IPS-18a (cell line): ENCODE results near the gene CALCOCO1.

Experiments used
- H3K27ac ChIP-seq: one replicate; pipeline ENCODE4 v1.5.1; 2013; ENCODE audit warnings: low read length
- H3K27me3 ChIP-seq: one replicate; pipeline ENCODE4 v1.6.1; 2013; ENCODE audit warnings: mild to moderate bottlenecking, low read length; ENCODE audit not compliant: control insufficient read depth, insufficient read depth
- H3K36me3 ChIP-seq: one replicate; pipeline ENCODE4 v1.6.1; 2013; ENCODE audit warnings: low read depth, low read length; ENCODE audit not compliant: control insufficient read depth
- H3K4me1 ChIP-seq: one replicate; pipeline ENCODE4 v1.6.1; 2013; ENCODE audit warnings: low read depth, low read length; ENCODE audit not compliant: control insufficient read depth
- H3K4me3 ChIP-seq: one replicate; pipeline ENCODE4 v1.5.1; 2013; ENCODE audit warnings: low read length
- H3K9ac ChIP-seq: one replicate; pipeline ENCODE4 v1.6.1; 2013; ENCODE audit warnings: mild to moderate bottlenecking, low read length, moderate library complexity
- H3K9me3 ChIP-seq: one replicate; pipeline ENCODE4 v1.6.1; 2013; ENCODE audit warnings: low read depth, low read length; ENCODE audit not compliant: control insufficient read depth

The CALCOCO1 gene

GRCh38 chr12:53758730-53759103 lies 31.5 kb upstream of the CALCOCO1 start:
- Histone ChIP-seq H3K36me3 (no peaks in the 10 kb centered on the region), H3K27me3 (peaks cover 55% of the 10 kb centered on the region), H3K9ac (no peak overlapping the region), H3K27ac (no peak overlapping the region), H3K4me3 (no peak overlapping the region), H3K4me1 (peaks cover 23% of the 10 kb centered on the region), H3K9me3 (no peaks in the 10 kb centered on the region)

DNA sequence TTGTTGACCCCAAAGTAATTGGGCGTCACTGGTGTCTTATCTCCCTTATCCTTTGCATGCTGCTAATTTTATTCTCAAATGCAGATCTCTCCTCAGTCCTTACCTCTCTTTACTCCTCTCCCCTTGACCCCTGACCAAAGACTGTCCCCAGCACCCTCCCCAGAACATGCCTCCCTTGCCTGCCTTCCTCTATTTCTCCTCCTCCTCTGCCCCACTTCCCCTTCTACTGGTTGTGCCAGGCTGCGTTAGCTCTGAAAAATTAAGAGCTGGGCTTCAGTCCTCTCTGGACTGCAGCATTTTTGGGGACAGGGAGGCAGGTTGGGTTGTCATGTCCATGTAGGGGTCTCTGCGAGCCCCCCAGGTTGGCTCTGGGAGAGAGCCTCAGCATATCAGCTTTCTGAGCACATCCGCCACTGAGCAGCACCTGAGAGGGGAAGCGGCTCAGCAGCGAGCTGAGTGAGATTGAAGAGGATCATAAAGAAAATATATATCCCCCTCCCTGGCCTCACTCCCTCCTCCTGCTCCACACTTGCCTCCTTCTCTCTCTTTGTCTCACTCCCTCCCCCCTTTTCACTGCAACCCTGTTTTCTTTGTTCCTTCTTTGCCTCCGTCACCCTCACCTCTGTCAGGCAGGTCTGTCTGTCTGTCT lies 31.0 kb upstream of the CALCOCO1 start:
- Histone ChIP-seq H3K27me3 (peaks cover 55% of the 10 kb centered on the region), H3K27ac (no peak overlapping the region), H3K9me3 (no peaks in the 10 kb centered on the region), H3K4me1 (peaks cover 23% of the 10 kb centered on the region), H3K36me3 (no peaks in the 10 kb centered on the region), H3K9ac (no peak overlapping the region), H3K4me3 (no peak overlapping the region)

DNA sequence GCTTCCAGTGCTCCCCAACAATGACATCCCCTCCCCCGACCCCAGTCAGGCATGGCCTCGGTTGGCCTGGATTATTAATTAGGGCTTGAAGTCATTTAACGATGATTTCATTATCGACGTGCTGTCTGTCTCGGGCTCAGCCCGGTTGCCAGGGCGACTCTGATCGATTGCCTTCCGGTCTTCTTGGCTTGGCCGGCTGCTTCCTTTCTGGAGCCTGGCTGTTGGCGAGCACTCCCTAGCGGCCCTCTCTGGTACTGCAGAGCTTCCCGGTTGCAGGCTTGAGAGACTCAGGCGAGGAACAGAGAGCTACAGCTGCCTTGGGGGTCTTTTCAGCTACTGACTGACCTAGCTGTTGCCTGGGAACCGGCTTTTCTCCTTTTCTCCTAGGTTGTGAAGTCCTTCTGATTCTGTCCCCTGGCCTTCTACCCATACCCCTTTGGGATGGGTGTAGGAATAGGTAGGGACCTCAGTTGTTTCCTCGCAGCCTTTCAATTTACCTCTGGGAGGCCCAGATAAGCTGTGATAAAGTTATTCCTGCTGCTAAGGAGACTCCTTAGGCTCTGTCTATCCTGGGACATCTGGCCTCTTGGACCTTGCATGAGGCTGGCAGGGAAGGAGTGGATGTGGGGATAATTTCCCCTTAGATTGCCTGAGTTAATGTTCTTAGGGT lies 30.0 kb upstream of the CALCOCO1 start:
- Histone ChIP-seq H3K9me3 (no peaks in the 10 kb centered on the region), H3K36me3 (no peaks in the 10 kb centered on the region), H3K4me3 (peak overlapping the region; percentile 60), H3K4me1 (peaks cover 24% of the 10 kb centered on the region), H3K27ac (peak overlapping the region; percentile 42), H3K27me3 (peaks cover 62% of the 10 kb centered on the region), H3K9ac (peak overlapping the region; percentile 40)

GRCh38 chr12:53756300-53757100 lies 29.2 kb upstream of the CALCOCO1 start:
- H3K9me3 ChIP-seq, result no peaks in the 10 kb centered on the region
- H3K4me3 ChIP-seq, result peak overlapping the region; percentile 60
- no peaks in the 10 kb centered on the region for H3K36me3 ChIP-seq
- peaks cover 26% of the 10 kb centered on the region for H3K4me1 ChIP-seq
- peak overlapping the region; percentile 42 for H3K27ac ChIP-seq
- H3K27me3 ChIP-seq, result peaks cover 70% of the 10 kb centered on the region
- peak overlapping the region; percentile 40 for H3K9ac ChIP-seq

- H3K27ac ChIP-seq, result no peak overlapping the region
- H3K4me1 ChIP-seq, result peaks cover 26% of the 10 kb centered on the region
- no peaks in the 10 kb centered on the region for H3K9me3 ChIP-seq
- H3K9ac ChIP-seq, result no peak overlapping the region
- no peak overlapping the region for H3K4me3 ChIP-seq
- peaks cover 71% of the 10 kb centered on the region for H3K27me3 ChIP-seq
- H3K36me3 ChIP-seq, result no peaks in the 10 kb centered on the region
Measured at GRCh38 chr12:53755893-53756292, 28.6 kb upstream of the CALCOCO1 start.

GRCh38 chr12:53755451-53755891 lies 28.2 kb upstream of the CALCOCO1 start:
- Histone ChIP-seq H3K36me3 (no peaks in the 10 kb centered on the region), H3K9me3 (no peaks in the 10 kb centered on the region), H3K4me3 (no peak overlapping the region), H3K4me1 (peaks cover 29% of the 10 kb centered on the region), H3K27me3 (peaks cover 76% of the 10 kb centered on the region), H3K27ac (no peak overlapping the region), H3K9ac (no peak overlapping the region)

GRCh38 chr12:53754633-53755264 lies 27.5 kb upstream of the CALCOCO1 start:
- H3K4me3 ChIP-seq, result no peak overlapping the region
- H3K9ac ChIP-seq, result no peak overlapping the region
- no peaks in the 10 kb centered on the region for H3K9me3 ChIP-seq
- H3K36me3 ChIP-seq, result no peaks in the 10 kb centered on the region
- peaks cover 83% of the 10 kb centered on the region for H3K27me3 ChIP-seq
- H3K4me1 ChIP-seq, result peaks cover 32% of the 10 kb centered on the region
- no peak overlapping the region for H3K27ac ChIP-seq

- Histone ChIP-seq H3K4me3 (no peak overlapping the region), H3K4me1 (peaks cover 32% of the 10 kb centered on the region), H3K36me3 (no peaks in the 10 kb centered on the region), H3K27me3 (peaks cover 88% of the 10 kb centered on the region), H3K9me3 (no peaks in the 10 kb centered on the region), H3K27ac (no peak overlapping the region), H3K9ac (no peak overlapping the region)
Measured at GRCh38 chr12:53754188-53754585, 26.9 kb upstream of the CALCOCO1 start.

- H3K9me3 ChIP-seq, result no peaks in the 10 kb centered on the region
- H3K27me3 ChIP-seq, result peaks cover 93% of the 10 kb centered on the region
- H3K27ac ChIP-seq, result no peak overlapping the region
- no peak overlapping the region for H3K4me3 ChIP-seq
- no peak overlapping the region for H3K9ac ChIP-seq
- peaks cover 40% of the 10 kb centered on the region for H3K4me1 ChIP-seq
- no peaks in the 10 kb centered on the region for H3K36me3 ChIP-seq
Measured at GRCh38 chr12:53752621-53753020, 25.4 kb upstream of the CALCOCO1 start.

- peaks cover 40% of the 10 kb centered on the region for H3K4me1 ChIP-seq
- H3K9me3 ChIP-seq, result no peaks in the 10 kb centered on the region
- H3K36me3 ChIP-seq, result no peaks in the 10 kb centered on the region
- no peak overlapping the region for H3K9ac ChIP-seq
- H3K4me3 ChIP-seq, result peak overlapping the region; percentile 64
- H3K27ac ChIP-seq, result no peak overlapping the region
- peaks cover 97% of the 10 kb centered on the region for H3K27me3 ChIP-seq
Measured at GRCh38 chr12:53752192-53752601, 24.9 kb upstream of the CALCOCO1 start.
